Breast epithelium (tissue), 4 donors: ENCODE data around the gene ALK. TPM values are rescaled to one million over a fixed set of nuclear protein-coding genes. Genes with fewer than 3 reads are reported as not detected.

Source experiments
- DNase-seq, 2 donors: peaks; one replicate each; pipeline ENCODE4 v3.0.0-alpha.2; 2019; ENCODE audit warnings: low spot score in 2 of 2
- H3K27ac ChIP-seq, 2 donors: fragments of 200-600 bp; sonication (generic) in 1 of 2; one replicate each; pipeline ENCODE4 v1.5.1; 2016 to 2019; ENCODE audit warnings: mild to moderate bottlenecking in 1 of 2
- H3K27me3 ChIP-seq, 2 donors: fragments of 200-600 bp; sonication (generic) in 1 of 2; one replicate each; pipeline versions ENCODE4 v1.5.1 to v1.6.0; 2017 to 2019; ENCODE audit warnings: control low read depth in 1 of 2, mild to moderate bottlenecking in 1 of 2
- H3K36me3 ChIP-seq: fragments of 200-600 bp; one replicate; pipeline ENCODE4 v1.5.1; 2019
- H3K4me1 ChIP-seq, 2 donors: fragments of 200-600 bp; sonication (generic); one replicate each; pipeline ENCODE4 v1.5.1; 2016 to 2019; ENCODE audit warnings: control low read depth in 1 of 2
- H3K4me3 ChIP-seq, 3 donors: fragments of 200-600 bp; sonication (generic); 1 replicate in 2 of 3; 2 replicates in 1 of 3; pipeline ENCODE4 v1.5.1; 2016 to 2019; ENCODE audit warnings: mild to moderate bottlenecking in 3 of 3, moderate library complexity in 2 of 3
- H3K9me3 ChIP-seq, 2 donors: fragments of 200-600 bp; sonication (generic) in 1 of 2; one replicate each; pipeline ENCODE4 v1.5.1; 2016 to 2019; ENCODE audit warnings: control low read depth in 1 of 2
- POLR2A ChIP-seq: fragments of 450-650 bp; IDR thresholded peaks from one replicate; pipeline ENCODE4 v1.6.1; 2016; ENCODE audit warnings: antibody characterized with exemption, mild to moderate bottlenecking, moderate library complexity
- POLR2AphosphoS5 ChIP-seq, 3 donors: sonication (generic); formaldehyde crosslinking; IDR thresholded peaks; one replicate each; pipeline ENCODE4 v1.6.1; 2017; ENCODE audit warnings: antibody characterized with exemption in 3 of 3
- intact Hi-C: fragments of 100-400 bp; cut with DNase I; formaldehyde crosslinking; loops from one replicate; pipeline ENCODE4 v1.15.1; 2023; ENCODE audit warnings: low total_unique reads
- total RNA-seq, 3 donors: library from RNA; depleted of rRNA; stranded (reverse); fragments of >200 nt; gene quantifications; one replicate each; pipeline ENCODE4 v1.1.0, GENCODE V29; 2016
- TF ChIP-seq, protein P1 (sequence below), 3 donors: fragments of 450-650 bp; IDR thresholded peaks; one replicate each; pipeline ENCODE4 v1.5.1; 2016 to 2017; ENCODE audit warnings: antibody characterized with exemption in 3 of 3, mild to moderate bottlenecking in 3 of 3, moderate library complexity in 3 of 3

Gene ALK
- total RNA-seq, 3 donors from 2014 or later, result 0.33 to 5.6 (median 0.64) TPM

DNA sequence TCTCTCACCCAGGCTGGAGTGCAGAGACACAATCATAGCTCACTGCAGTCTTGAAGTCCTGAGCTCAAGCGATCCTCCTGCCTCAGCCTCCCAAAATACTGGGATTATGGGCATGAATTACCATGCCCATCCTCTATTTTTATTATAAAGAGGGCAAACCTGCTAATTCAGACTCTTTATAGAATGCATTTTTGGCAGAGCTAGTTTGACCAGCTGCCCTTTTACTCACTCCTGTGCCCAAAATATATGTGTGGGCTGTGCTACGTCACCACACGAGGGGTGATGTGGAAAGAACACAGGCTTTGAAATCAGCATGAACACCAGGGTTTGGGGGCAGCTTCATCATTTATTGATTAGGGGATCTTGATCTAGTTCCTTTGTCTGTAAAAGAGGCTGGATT, 668.4 kb downstream of the ALK start:
- DNase-seq, result no peak
- H3K4me1 ChIP-seq, result no peaks in the 10 kb centered on the region
- H3K27ac ChIP-seq, result no peak overlapping the region
- TF ChIP-seq, protein P1, sequence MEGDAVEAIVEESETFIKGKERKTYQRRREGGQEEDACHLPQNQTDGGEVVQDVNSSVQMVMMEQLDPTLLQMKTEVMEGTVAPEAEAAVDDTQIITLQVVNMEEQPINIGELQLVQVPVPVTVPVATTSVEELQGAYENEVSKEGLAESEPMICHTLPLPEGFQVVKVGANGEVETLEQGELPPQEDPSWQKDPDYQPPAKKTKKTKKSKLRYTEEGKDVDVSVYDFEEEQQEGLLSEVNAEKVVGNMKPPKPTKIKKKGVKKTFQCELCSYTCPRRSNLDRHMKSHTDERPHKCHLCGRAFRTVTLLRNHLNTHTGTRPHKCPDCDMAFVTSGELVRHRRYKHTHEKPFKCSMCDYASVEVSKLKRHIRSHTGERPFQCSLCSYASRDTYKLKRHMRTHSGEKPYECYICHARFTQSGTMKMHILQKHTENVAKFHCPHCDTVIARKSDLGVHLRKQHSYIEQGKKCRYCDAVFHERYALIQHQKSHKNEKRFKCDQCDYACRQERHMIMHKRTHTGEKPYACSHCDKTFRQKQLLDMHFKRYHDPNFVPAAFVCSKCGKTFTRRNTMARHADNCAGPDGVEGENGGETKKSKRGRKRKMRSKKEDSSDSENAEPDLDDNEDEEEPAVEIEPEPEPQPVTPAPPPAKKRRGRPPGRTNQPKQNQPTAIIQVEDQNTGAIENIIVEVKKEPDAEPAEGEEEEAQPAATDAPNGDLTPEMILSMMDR (IDR thresholded peaks at IDR 0.05), result no peak
- TF ChIP-seq POLR2A (no peak), POLR2AphosphoS5 (IDR thresholded peaks at IDR 0.05) (no peak)
- no peaks in the 10 kb centered on the region for H3K9me3 ChIP-seq
- H3K27me3 ChIP-seq, result no peaks in the 10 kb centered on the region
- intact Hi-C loops, result no loop called here
- no peaks in the 10 kb centered on the region for H3K36me3 ChIP-seq
- H3K4me3 ChIP-seq, result no peak overlapping the region

DNA sequence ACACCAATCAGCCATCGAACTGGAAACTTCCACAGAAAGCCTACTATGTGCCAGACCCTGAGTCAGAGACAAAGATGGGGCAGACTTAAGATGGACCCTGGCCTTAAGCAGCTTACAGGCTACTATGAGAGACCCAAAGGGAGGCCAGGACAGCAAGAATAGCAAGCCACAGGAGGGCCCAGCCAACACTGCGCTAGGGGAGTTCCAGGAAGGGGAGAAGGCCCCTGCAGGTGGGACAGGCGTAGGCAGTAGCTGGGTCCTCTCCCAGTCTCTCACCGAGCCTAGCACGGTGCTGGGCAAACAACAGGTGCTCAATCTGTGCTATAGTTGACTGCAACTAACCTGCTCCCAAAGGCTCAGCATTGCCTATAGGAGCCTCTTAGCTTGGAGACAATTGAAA, 670.0 kb downstream of the ALK start:
- no peaks in the 10 kb centered on the region for H3K4me1 ChIP-seq
- TF ChIP-seq POLR2A (no peak), POLR2AphosphoS5 (IDR thresholded peaks at IDR 0.05) (no peak)
- TF ChIP-seq, protein P1 (IDR thresholded peaks at IDR 0.05), result no peak
- intact Hi-C loops, result no loop called here
- no peaks in the 10 kb centered on the region for H3K27me3 ChIP-seq
- no peaks in the 10 kb centered on the region for H3K36me3 ChIP-seq
- no peak overlapping the region for H3K4me3 ChIP-seq
- H3K27ac ChIP-seq, result no peak overlapping the region
- no peaks in the 10 kb centered on the region for H3K9me3 ChIP-seq
- DNase-seq, result no peak

- DNase-seq, result no peak
- Histone ChIP-seq H3K4me3 (no peak overlapping the region), H3K27me3 (no peaks in the 10 kb centered on the region), H3K9me3 (no peaks in the 10 kb centered on the region), H3K4me1 (no peaks in the 10 kb centered on the region), H3K27ac (no peak overlapping the region), H3K36me3 (no peaks in the 10 kb centered on the region)
- TF ChIP-seq POLR2AphosphoS5 (IDR thresholded peaks at IDR 0.05) (no peak), POLR2A (no peak)
- TF ChIP-seq, protein P1 (IDR thresholded peaks at IDR 0.05), result no peak
- intact Hi-C loops, result no loop called here
Measured at GRCh38 chr2:29250977-29251376, 670.4 kb downstream of the ALK start.

- Histone ChIP-seq H3K4me1 (no peaks in the 10 kb centered on the region), H3K27me3 (no peaks in the 10 kb centered on the region), H3K4me3 (no peak overlapping the region), H3K27ac (no peak overlapping the region), H3K36me3 (no peaks in the 10 kb centered on the region), H3K9me3 (no peaks in the 10 kb centered on the region)
- intact Hi-C loops, result no loop called here
- no peak for DNase-seq
- TF ChIP-seq POLR2A (no peak), POLR2AphosphoS5 (IDR thresholded peaks at IDR 0.05) (no peak)
- TF ChIP-seq, protein P1 (IDR thresholded peaks at IDR 0.05), result no peak
Measured at GRCh38 chr2:29249666-29250253, 671.6 kb downstream of the ALK start.

GRCh38 chr2:29247336-29247914, 674.0 kb downstream of the ALK start:
- Histone ChIP-seq H3K27ac (no peak overlapping the region), H3K36me3 (no peaks in the 10 kb centered on the region), H3K4me3 (no peak overlapping the region), H3K9me3 (no peaks in the 10 kb centered on the region), H3K27me3 (no peaks in the 10 kb centered on the region), H3K4me1 (no peaks in the 10 kb centered on the region)
- intact Hi-C loops, result no loop called here
- DNase-seq, result no peak
- TF ChIP-seq POLR2A, result no peak
- no peak for TF ChIP-seq POLR2AphosphoS5 (IDR thresholded peaks at IDR 0.05)
- TF ChIP-seq, protein P1 (IDR thresholded peaks at IDR 0.05), result no peak
